HG03064 (cell line): ENCODE data around the gene OR10P1.
"Not testable (repeated sequence)": the region's sequence is repeated elsewhere in the genome, so short reads cannot be mapped to it uniquely, and the experiment has no call there.

Source experiments
- ATAC-seq: cut with Tn5 transposase; IDR thresholded peaks from one replicate; pipeline ENCODE4 v1.9.1; 2021; ENCODE audit warnings: low read depth; ENCODE audit not compliant: unreplicated experiment

The OR10P1 gene, protein sequence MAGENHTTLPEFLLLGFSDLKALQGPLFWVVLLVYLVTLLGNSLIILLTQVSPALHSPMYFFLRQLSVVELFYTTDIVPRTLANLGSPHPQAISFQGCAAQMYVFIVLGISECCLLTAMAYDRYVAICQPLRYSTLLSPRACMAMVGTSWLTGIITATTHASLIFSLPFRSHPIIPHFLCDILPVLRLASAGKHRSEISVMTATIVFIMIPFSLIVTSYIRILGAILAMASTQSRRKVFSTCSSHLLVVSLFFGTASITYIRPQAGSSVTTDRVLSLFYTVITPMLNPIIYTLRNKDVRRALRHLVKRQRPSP

DNA sequence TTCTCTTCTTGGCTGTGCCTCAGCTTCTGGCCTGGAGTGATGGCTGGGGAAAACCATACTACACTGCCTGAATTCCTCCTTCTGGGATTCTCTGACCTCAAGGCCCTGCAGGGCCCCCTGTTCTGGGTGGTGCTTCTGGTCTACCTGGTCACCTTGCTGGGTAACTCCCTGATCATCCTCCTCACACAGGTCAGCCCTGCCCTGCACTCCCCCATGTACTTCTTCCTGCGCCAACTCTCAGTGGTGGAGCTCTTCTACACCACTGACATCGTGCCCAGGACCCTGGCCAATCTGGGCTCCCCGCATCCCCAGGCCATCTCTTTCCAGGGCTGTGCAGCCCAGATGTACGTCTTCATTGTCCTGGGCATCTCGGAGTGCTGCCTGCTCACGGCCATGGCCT lies at the start of gene OR10P1:
OR10P1 (plus strand) TSS at position 40 of the 400 bp plus-strand sequence; CDS start at position 40, 0 bp downstream.
- ATAC-seq = no peak

DNA sequence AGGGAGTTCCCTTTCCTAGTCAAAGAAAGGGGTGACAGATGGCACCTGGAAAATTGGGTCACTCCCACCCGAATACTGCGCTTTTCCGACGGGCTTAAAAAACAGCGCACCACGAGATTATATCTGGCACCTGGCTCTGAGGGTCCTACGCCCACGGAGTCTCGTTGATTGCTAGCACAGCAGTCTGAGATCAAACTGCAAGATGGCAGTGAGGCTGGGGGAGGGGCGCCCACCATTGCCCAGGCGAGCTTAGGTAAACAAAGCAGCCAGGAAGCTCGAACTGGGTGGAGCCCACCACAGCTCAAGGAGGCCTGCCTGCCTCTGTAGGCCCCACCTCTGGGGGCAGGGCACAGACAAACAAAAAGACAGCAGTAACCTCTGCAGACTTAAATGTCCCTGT lies 46.5 kb upstream of the OR10P1 start:
- not testable (repeated sequence) for ATAC-seq

DNA sequence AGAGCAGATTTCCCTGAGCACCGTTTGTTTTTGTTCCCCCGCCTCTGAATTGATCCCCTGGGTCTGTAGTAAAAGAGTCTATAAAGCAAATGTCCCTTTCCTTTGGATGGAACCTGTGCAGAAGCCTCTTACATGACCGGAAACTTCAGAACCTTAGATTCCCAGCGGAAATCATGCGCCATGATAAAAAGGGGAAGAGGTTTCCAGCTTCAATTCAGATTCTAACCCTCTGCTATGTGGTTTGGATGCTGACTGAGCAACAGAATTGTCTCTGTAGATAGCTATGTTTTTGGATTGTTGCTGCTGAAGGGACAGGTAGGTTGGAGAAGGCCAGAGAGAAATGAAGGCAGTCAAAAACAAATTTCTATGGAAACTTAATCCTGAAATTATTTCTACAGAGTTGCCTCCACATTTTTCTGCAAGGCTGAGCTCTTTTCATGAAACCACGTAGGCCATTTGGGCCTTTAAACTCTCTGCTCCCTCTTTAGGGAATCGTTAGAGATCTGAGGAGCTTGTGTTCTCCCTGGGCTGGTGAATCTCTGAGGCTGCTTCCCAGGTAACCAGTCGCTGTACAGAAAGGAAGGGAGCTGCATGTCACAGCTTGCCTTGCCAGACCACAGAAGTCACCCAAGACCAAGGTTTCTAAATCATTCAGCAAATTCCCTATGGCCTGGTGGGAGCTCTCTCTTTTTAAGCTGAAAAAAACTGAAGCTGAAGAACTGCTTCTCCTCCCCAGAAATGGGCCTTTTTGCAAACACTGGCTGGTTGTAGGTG lies 28.7 kb upstream of the OR10P1 start:
- no peak for ATAC-seq

DNA sequence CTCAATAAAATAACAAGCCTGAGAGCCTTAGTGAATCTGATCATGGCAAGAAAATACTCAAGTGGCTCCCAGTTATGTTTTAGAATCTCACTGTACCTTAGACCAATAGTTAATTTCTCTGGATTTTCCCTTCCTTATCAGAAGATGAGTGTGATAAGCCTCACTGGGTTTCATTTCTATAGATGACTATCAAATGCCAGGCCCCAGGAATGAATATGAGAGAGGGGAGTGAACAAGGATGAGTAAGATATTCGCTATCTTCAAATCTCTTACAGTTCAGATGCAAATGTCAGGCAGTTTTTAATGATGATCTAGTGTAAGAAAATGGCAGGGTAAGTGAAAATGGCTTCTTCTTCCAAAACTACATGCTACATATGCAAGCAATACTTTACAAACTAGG lies 26.1 kb upstream of the OR10P1 start:
- ATAC-seq = no peak

DNA sequence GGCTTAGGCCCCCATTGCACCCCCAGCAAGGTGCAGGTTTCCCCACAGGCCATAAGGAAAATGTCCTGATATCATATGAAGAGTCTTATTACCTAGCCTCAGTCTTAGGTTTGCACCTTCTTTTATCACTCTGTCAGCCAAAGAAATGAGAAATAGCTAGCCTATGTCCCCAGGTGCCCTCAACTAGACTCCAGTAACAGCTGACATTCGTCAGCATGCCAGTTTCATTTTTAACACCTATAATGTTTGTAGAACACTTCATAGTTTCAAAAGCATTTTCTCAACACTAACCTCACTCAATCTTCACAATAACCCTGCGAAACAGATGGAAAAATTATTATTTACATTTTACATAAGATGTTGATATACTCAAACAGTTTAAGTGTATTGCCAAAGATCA lies 24.0 kb upstream of the OR10P1 start:
- ATAC-seq = no peak

DNA sequence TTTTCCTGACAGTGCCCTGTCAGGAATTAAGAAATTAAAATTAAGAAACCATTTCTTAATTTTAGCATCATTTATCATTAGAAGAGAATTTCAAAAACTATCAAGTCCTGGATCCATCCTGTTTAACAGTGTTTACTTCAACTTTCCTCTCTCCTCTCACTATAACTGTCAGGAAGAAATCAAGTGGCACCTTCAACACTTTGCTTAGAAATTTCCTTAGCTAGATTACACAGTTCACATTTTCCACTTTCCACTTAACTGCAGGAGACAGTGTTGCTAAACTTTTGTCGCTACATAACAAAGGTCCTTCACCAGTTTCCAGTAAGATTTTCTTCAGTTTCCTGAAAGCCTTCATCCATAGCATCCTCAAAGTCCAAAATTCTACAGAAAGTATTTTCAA lies 21.9 kb upstream of the OR10P1 start:
- ATAC-seq = no peak

DNA sequence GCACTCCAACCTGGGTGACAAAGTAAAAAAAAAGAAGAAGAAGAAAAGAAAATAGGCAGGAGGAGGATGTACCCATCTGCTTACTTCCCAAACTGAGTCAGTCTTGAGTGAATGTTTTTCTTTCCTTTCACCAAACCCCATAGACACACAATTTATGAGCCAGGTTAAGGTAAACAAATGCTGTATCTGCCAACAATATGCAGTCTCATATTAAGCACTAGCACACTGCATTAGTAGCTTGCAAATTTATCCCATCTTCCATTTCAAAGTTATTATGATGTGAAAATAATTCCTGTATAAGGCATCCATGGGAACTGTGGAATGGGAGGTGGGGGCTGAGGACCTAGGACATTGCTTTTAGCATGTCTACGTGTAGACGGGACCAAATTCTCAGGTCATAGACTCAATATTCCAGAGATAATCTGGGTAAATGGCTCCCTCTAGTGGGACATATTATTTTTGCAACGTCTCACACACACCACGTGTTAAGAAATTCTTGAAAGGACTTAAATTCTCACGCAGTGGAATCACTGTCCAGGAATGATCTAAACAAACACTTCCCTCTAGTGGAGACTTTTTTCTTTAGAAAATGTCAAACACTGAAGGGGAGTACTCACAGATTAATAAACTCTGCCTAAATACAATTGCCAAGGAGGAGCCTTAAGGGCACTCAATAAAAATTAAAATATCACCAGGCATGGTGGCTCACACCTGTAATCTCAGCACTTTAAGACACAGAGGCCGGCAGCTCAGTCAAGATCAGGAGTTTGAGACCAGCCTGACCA lies 17.1 kb upstream of the OR10P1 start:
- peak; percentile 80 for ATAC-seq

DNA sequence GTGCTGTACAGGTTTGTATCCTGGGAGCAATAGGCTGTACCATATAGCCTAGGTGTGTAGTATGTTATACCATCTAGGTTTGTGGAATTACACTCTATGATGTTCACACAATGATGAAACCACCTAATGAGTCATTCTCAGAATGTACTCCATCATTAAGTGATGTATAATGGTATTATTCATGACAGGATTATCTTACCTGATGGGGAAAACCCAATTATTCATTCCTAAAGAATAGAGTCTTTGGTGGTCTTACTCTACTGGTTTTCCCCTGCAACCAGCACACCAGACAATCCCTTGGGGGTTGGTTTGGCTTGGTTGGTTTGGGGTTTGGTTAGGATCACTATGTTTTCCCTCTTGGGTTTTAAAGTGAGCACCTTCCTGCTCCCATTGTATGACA lies 12.6 kb upstream of the OR10P1 start:
- ATAC-seq = peak; percentile 45

DNA sequence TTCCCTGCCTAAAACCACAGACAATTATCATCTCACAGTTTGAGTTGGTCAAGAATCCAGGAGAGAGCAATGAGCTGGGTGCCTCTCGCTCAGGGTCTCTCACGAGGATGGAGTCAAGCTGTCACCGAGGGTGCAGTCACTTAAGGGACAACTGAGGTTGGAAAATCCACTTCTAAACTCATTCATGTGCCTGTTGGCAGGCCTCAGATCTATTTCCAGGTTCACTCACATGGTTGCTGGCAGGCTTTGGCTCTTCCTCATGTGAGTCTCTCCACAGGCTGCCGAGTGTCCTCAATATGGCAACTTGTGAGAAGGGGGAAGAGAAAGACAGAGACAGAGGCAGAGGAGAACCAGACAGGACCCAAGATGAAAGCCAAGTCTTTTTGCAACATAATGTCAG lies 10.5 kb upstream of the OR10P1 start:
- ATAC-seq = no peak

DNA sequence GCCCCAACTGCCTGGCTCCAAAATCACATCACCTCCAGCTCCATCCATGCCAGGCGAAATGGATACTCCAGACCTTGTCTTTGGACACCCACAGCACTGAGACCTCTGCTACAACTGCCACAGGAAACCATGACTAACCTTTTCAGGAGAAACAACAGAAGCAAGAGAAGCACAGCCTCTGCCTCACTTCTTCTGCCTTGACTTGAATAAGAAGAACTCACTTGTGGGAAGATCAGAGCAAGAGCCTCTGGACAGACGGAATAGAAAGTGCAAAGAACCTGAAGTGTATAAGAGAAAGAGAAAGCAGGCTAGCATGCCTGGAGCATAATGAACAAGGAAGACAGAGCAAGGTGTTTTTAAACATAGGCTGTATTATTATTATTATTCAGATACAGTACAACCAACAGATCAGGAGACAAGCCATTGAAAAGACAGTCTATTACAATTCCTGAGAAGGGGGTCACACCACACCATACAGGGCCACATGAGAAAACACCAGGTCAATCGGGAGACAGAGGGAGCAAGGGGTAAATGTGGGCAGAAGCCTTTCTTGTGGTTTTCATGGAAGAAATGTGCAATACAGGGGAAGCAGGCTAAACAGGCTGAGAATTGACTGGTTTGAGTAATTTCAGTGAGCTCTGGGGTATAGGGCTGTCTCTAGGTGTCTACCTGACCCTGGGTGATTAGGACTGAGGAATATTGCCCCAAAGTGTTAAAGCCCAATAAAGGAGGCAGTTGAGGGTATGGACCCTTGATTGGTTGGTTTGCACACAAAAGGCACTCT lies 7.4 kb upstream of the OR10P1 start:
- no peak for ATAC-seq

DNA sequence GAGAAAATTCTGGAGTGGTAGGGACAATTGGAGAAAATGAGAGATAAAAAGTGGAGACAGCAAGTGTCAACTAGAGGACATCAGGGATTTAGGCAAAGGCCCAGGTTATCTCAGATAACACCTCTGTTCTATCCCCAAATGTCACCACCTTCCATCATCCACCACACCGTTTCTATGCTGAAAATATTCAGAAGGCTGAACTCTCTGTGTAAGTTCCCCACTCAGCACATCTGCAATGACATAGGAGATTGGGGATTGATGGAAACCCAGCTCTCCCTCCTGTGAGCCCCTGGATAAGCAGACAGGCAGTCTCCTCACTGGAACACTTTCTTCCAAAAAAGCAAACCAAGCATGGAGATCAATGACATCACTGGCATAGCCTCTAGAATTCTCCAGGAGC lies 5.6 kb upstream of the OR10P1 start:
- no peak for ATAC-seq

DNA sequence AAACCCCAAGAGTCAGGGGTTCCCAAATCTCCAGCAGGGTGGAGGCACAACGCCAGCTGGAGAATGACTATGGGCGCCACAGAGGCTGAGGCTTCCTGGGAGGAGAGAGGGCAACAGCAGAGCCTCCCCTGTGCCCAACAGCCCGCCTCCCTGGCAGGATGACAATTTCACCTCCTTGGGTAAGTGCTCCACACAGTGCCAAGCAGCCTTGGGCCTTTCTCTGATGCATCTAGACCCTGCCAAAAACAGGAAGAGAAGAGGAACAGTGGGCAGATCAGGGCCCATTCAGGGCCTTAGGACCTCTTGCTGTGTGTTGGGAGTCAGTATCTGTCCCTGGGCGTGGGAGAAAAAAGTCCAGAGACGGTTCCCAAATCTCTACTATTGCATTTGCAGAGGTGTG lies 5.0 kb upstream of the OR10P1 start:
- no peak for ATAC-seq

DNA sequence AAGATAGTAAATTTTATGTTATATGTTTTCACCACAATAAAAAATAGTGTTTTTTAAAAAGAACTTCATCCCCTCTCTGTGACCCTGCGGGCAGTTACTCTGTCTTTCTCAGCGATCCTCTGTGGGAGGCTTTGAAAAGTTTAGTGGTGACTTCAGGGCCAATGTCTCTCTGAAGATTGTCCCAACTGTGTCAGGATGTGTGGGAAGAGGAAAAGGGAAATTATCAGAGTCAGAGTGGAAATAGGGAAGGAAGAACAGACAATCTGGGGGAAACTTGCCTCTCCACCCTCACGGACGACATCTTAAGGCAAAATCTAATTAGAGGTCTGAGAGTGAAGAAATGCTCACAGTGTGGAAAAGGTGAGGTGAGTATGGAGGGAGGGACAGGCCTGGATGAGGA lies 3.5 kb upstream of the OR10P1 start:
- no peak for ATAC-seq

DNA sequence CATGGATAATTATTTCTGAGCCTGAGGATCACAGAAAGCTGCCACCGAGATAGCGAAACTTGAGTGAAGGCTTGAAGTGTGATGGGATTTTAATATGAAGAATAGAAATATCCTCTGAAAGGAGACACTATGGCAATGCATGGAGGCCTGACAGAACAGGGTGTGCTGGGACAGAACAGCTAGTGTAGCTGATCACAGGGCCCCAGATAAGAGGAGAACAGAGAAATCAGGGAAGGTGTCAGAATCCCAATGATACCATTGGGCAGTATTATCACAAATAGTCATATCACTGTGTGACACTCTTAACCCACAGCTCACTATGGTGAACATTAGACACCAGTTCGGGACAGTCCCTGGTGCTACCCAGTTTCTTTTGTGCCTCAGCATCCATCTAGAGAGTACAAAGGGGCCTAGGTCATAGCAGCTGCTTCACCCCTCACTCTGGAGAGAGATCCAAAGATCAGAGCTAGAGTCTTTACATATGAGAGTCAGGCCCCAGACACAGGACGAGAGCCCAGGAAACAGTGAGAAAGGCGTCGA lies 506 bp upstream of the OR10P1 start:
- ATAC-seq = no peak

DNA sequence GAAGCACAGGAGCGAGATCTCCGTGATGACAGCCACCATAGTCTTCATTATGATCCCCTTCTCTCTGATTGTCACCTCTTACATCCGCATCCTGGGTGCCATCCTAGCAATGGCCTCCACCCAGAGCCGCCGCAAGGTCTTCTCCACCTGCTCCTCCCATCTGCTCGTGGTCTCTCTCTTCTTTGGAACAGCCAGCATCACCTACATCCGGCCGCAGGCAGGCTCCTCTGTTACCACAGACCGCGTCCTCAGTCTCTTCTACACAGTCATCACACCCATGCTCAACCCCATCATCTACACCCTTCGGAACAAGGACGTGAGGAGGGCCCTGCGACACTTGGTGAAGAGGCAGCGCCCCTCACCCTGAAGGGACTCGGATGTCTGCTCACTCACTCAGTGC lies 775 bp downstream of the OR10P1 start:
- ATAC-seq = no peak

DNA sequence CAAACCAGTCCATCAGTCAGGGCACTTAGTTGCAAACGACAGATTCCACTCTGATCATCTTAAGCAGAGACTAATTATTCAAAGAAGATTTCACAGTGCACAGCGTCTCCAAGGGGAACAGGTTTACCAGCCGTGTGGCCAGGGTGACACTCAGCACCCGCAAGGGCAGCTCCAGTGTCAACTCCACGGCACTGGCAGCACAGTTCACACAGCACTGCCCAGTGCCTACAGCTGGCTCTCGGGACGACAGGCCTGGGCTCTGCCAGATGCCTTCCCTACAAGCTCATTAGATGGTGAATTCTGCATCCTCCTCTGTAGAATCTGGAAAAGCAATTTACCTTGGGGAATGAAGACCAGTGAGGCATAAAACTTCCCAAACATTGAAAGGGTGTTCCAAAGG lies 4.9 kb downstream of the OR10P1 start:
- ATAC-seq = no peak

DNA sequence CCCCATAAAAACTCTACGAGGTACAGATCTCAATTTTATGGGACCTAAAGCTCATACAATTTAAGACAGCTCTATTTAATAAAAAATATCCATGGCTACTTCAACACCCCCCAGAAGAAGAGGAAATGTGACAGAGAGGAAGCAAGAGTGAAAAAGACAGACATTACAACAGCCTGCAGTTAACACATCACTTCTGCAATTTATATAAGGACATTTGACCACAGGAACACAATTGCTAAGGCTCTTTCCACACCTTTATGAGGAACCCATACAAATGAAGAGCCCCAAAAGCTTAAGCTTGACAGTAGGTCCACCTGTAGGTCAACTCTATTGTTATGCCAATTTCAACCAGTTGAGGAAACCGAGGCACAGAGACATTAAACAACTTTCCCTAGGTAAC lies 5.6 kb downstream of the OR10P1 start:
- no peak for ATAC-seq

DNA sequence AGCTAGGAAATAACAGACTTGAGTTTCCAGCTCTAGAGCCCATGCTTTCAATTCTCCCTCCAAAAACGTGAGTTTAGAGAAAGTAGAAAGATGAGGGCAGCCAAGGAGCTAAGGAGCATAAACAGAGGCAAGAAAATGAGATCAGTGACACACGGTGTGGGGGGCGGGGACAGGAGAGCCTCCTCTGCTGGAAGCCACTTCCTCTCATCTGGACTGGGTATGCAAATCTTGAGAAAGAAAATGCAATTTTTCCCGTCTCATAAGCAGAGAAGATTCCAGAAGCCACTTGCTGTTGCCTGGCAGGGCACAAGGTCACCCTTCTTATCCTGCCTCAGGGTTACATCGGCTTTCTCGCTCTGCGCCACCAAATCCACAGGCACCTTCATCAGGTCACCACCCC lies 6.0 kb downstream of the OR10P1 start:
- ATAC-seq = no peak

DNA sequence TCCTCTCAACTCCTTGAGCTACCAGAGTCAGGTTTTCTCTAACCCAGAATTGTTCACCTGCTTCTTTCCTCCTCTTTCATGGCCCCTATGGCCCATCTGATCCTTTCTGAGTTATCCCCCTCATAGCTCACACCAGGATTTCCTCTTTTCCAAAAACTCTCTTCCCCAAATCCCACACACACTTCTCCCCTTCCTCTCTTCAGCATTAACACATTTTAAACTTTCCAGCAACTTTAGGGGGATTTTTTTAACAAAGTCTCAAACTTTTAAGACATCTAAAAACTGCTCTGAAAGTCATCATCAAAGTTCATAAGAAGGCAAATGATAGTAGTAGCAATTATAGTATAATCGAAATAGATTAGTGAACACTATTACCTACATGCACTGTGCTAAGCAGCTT lies 7.9 kb downstream of the OR10P1 start:
- ATAC-seq = no peak

DNA sequence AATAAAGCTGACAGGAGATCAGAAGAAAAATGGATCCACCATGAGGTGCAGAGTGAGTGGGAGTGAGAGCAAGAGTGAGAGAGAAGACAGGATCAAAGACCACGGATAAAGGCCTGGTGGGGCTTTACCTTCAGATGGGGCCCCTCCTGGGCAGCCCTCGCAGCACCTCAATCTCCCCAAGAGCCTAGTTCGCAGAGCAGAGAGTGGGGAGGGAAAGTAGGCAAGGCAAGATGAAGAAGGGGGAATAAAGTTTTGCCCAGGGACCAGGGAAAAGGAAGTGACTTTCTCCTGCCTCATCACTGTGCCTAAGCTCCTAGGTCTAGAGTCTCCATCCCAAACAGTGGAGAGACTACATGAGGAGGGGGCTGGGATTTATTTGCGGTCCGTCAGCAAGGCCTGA lies 10.3 kb downstream of the OR10P1 start:
- ATAC-seq = no peak
